Breast epithelium (tissue), 3 donors: ENCODE data around the gene LZTFL1.

Experiments
- POLR2A ChIP-seq: fragments of 450-650 bp; IDR thresholded peaks from one replicate; pipeline ENCODE4 v1.6.1; 2016; ENCODE audit warnings: antibody characterized with exemption, mild to moderate bottlenecking, moderate library complexity
- POLR2AphosphoS5 ChIP-seq, 3 donors: sonication (generic); formaldehyde crosslinking; IDR thresholded peaks; one replicate each; pipeline ENCODE4 v1.6.1; 2017; ENCODE audit warnings: antibody characterized with exemption in 3 of 3
- TF ChIP-seq, protein P1 (sequence below), 3 donors: fragments of 450-650 bp; IDR thresholded peaks; one replicate each; pipeline ENCODE4 v1.5.1; 2016 to 2017; ENCODE audit warnings: antibody characterized with exemption in 3 of 3, mild to moderate bottlenecking in 3 of 3, moderate library complexity in 3 of 3

DNA sequence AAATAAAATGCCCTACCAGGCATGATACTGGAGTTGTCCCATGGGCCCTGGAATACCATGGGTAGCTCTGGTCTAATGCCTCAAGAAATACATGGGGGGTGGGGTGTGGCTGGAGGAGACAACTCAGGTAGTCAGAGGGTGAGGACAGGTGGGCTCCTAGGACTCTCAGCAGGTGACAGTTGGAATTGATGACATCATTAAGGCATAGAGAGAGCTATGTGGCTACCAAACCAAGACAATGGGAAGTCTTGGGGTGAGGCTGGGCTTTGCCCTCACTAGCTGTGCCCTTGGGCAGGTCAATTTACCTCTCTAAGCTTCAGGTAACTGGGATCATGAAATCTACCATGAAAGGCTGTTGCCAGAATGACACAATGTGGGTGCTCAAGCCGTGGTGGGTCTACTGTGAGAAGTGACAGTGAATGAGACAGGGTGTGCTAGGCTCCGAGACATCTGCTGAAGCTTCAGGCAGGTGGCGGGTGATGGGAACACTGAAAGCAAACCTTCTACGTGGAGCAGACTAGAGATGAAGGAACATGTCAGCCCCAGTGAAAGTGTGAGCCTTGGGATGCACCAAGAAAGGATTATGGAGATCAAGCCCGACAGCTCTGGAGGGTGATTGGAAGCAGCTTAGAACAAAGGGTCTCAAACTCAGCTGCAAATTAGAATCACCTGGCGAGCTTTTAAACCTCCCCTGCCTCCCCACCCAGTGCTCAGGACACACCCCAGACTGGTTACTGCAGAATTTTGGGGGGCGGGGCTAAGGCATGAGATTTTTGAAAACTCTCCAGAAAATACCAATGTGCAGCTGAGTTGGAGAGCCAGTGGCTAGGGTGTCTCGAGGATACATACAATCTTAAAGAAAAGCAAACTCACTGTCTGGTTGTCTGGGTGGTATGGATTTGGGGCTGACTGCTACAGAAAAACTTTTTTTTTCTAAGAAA lies 67.1 kb downstream of the LZTFL1 start:
- TF ChIP-seq, protein P1, sequence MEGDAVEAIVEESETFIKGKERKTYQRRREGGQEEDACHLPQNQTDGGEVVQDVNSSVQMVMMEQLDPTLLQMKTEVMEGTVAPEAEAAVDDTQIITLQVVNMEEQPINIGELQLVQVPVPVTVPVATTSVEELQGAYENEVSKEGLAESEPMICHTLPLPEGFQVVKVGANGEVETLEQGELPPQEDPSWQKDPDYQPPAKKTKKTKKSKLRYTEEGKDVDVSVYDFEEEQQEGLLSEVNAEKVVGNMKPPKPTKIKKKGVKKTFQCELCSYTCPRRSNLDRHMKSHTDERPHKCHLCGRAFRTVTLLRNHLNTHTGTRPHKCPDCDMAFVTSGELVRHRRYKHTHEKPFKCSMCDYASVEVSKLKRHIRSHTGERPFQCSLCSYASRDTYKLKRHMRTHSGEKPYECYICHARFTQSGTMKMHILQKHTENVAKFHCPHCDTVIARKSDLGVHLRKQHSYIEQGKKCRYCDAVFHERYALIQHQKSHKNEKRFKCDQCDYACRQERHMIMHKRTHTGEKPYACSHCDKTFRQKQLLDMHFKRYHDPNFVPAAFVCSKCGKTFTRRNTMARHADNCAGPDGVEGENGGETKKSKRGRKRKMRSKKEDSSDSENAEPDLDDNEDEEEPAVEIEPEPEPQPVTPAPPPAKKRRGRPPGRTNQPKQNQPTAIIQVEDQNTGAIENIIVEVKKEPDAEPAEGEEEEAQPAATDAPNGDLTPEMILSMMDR (IDR thresholded peaks at IDR 0.05): no peak
- TF ChIP-seq POLR2AphosphoS5 (IDR thresholded peaks at IDR 0.05): no peak
- TF ChIP-seq POLR2A: no peak
